GM21526 (cell line): ENCODE data around the gene PAPPA.

Source experiments
- ATAC-seq: cut with Tn5 transposase; IDR thresholded peaks from one replicate; pipeline ENCODE4 v1.9.1; 2021; ENCODE audit warnings: moderate library complexity; ENCODE audit not compliant: unreplicated experiment, low FRiP score

Gene PAPPA, protein sequence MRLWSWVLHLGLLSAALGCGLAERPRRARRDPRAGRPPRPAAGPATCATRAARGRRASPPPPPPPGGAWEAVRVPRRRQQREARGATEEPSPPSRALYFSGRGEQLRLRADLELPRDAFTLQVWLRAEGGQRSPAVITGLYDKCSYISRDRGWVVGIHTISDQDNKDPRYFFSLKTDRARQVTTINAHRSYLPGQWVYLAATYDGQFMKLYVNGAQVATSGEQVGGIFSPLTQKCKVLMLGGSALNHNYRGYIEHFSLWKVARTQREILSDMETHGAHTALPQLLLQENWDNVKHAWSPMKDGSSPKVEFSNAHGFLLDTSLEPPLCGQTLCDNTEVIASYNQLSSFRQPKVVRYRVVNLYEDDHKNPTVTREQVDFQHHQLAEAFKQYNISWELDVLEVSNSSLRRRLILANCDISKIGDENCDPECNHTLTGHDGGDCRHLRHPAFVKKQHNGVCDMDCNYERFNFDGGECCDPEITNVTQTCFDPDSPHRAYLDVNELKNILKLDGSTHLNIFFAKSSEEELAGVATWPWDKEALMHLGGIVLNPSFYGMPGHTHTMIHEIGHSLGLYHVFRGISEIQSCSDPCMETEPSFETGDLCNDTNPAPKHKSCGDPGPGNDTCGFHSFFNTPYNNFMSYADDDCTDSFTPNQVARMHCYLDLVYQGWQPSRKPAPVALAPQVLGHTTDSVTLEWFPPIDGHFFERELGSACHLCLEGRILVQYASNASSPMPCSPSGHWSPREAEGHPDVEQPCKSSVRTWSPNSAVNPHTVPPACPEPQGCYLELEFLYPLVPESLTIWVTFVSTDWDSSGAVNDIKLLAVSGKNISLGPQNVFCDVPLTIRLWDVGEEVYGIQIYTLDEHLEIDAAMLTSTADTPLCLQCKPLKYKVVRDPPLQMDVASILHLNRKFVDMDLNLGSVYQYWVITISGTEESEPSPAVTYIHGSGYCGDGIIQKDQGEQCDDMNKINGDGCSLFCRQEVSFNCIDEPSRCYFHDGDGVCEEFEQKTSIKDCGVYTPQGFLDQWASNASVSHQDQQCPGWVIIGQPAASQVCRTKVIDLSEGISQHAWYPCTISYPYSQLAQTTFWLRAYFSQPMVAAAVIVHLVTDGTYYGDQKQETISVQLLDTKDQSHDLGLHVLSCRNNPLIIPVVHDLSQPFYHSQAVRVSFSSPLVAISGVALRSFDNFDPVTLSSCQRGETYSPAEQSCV (N-terminal part only)

DNA sequence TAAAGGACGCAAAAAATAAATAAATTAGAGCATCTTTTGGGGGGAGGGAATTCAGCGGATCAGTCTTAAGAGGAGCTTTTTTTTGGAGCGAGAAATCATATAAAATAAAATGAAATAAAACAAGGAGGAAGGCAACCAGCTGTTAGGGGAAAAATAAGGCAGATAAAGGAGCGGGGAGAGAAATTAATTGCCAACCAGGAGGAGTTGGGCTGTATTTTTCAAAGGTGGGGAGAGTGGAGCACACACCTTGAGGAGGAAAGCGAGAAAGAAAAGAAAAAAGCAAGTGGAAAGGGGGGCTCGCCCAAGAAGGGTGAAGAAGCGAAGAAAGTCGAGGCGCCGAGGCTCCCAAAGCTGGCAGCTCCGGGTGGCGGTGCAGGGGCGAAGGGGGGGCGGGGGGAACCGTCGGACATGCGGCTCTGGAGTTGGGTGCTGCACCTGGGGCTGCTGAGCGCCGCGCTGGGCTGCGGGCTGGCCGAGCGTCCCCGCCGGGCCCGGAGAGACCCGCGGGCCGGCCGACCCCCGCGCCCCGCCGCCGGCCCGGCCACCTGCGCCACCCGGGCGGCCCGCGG lies at the start of gene PAPPA:
PAPPA (plus strand) TSS at position 27 of the 569 bp plus-strand sequence; CDS start at position 409, 382 bp downstream.
- no peak for ATAC-seq

- no peak for ATAC-seq
These were observed 49.4 kb upstream of the PAPPA start for GRCh38 chr9:116103976-116104820.

GRCh38 chr9:116112236-116112635 lies 41.4 kb upstream of the PAPPA start:
- ATAC-seq: no peak

GRCh38 chr9:116115761-116116353 lies 37.7 kb upstream of the PAPPA start:
- no peak for ATAC-seq

- no peak for ATAC-seq
These were observed 37.2 kb upstream of the PAPPA start for GRCh38 chr9:116116393-116116792.

GRCh38 chr9:116123171-116123570 lies 30.4 kb upstream of the PAPPA start:
- ATAC-seq: no peak

- no peak for ATAC-seq
These were observed 29.0 kb upstream of the PAPPA start for GRCh38 chr9:116124472-116125040.

DNA sequence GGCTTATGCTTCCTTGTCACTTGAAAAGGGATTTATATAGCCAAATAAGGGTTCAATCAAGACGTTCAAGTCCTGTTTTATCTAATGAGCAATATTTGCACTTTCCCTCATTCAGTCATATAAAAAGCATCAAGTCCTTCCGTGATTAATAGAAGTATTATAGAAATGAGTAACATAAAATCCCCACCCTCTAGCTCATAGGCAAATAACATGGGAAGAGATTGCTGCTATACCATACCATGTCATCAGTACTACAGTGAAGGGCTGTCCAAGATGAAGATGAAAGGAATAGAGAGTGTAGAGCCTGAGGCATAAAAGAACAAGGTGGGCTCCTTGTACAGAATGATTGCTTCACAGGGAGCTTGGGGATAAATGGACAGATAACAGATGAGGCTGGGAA lies 20.4 kb upstream of the PAPPA start:
- ATAC-seq: no peak

DNA sequence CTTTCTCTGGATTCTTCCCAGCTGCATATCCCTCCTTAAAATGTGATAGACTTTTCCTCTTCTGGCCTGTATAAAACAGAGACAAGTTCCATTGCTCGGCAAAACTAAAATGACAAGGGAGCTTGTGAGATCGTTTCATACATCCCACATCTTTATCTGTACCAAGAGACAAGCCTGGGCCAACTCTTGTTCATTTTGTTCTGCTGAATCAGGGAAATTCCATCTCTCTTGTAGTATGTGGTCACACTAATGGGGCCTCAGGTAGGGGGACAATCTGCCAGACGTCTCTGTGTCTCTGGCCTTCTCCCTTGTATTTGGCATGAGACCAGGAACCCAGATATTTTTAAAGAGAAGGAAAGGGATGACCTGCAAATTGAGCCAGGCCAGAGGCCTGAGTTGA lies 18.6 kb upstream of the PAPPA start:
- ATAC-seq: no peak

- no peak for ATAC-seq
These were observed 16.6 kb upstream of the PAPPA start for GRCh38 chr9:116137010-116137409.

DNA sequence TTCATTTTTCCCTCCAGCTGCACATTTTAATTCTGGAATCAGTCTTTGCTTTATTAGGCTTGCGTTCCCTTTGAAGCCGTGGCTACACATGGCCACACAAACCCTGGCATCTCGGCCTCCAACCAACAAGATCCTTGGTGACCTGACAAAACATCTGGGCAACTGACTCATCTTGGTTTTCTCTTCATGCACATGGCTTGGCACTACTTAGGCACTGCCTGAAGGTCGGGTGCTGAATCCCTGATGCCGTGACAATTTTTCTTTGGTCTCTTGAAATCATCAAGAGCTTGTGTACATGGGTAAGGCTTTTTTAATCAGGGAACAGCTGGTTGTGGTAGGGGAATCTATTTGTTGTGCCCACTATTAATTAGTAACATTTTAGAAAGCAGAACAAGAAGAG lies 16.0 kb upstream of the PAPPA start:
- no peak for ATAC-seq

DNA sequence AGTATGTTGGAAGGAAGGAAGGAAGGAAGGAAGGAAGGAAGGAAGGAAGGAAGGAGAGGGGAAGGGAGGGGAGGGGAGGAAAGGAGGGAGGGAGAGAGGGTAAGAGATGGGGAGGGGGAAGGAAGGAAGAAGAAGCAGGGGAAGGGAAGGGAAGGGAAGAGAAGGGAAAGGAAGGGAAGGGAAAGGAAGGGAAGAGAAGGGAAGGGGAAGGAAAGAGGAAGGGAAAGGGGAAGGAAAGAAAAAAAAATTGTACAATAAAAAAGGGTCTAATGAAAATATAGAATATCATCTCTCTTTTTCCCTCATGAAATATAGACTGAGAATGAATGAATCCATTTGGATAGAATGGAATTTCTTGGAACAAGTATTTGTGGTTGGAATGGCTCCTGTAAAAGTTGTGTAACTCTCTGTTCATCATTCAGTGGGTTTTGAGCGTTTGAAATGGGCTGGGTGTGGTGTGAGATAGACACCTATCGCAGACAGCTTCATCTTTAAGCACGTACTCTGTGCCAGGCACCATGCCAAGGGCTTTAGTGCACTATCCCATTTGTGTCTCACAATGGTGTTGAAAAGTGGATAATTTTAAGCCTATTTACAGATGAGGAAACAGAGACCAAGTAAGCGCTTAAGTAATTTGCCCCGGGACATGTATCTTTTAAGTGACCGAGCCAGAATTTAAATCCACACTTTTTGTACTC lies 11.6 kb upstream of the PAPPA start:
- no peak for ATAC-seq

GRCh38 chr9:116142706-116143492 lies 10.7 kb upstream of the PAPPA start:
- no peak for ATAC-seq

DNA sequence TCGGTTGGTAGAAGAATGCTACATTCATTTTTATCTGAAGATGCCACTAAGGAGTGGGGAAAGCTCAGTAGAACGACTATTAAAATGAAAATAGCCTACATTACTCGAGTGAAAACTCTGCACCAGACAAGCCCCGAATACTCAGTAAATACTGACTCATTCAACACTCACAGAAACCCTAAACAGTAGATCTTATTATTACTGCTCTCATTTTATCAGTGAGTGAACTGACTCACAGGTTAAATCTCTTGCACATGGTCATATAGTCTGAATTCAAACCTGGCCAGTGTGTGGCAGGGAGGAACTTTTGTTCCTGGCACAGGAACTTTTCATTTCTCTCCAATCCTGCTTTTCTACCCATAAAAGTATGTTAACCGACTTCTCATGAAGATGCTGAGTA lies 9.6 kb upstream of the PAPPA start:
- ATAC-seq: no peak

- ATAC-seq: no peak
These were observed 9.0 kb upstream of the PAPPA start for GRCh38 chr9:116144555-116144954.

- ATAC-seq: no peak
These were observed 8.6 kb upstream of the PAPPA start for GRCh38 chr9:116145036-116145435.

- no peak for ATAC-seq
These were observed 5.8 kb upstream of the PAPPA start for GRCh38 chr9:116147821-116148220.

DNA sequence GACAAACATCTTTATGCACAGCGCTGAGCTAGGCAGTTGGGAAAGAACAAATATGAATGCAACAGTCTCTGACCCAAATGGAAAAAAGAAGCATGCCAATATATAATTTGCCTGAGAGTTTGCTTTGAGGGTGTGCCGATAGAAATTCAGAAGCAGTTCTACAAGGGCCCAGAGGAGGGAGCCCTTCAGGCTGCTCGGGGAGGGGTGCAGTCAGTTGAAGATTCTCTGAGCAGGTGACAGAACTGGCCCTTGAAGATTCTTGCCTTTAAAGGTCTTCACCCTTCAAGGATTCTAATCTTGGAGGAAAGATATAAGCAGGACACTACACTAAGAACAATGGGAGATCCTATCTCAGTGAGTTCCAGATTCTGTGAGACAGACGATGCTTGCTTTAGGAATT lies 3.7 kb upstream of the PAPPA start:
- ATAC-seq: peak; percentile 77
